Kidney (tissue), 14 donors: ENCODE measurements around the gene MAPKAPK2. TPM values are rescaled to one million over a fixed set of nuclear protein-coding genes. Genes with fewer than 3 reads are reported as not detected.

Experiments
- DNase-seq, 5 donors: peaks; one replicate each; pipeline ENCODE4 v3.0.0-alpha.2; 2013 to 2020
- FAIRE-seq: peaks from 2 replicates; lab custom pipeline; 2012; peaks lifted over from hg19 to GRCh38; lab: Jason Lieb, UNC
- H3K27ac ChIP-seq, 2 donors: one replicate each; pipeline ENCODE4 v1.7.0; 2013; ENCODE audit warnings: low read depth in 2 of 2, low read length in 2 of 2, inconsistent platforms in 1 of 2
- H3K27me3 ChIP-seq: one replicate; pipeline ENCODE4 v1.7.1; 2013; ENCODE audit warnings: low read length, inconsistent platforms; ENCODE audit not compliant: control insufficient read depth, insufficient read depth
- H3K36me3 ChIP-seq, 3 donors: one replicate each; pipeline versions ENCODE4 v1.7.0 to v1.7.1; 2013; ENCODE audit warnings: low read length in 3 of 3, control low read depth in 1 of 3, inconsistent platforms in 1 of 3; ENCODE audit not compliant: insufficient read depth in 3 of 3, control insufficient read depth in 2 of 3
- H3K4me1 ChIP-seq, 3 donors: one replicate each; pipeline versions ENCODE4 v1.7.0 to v1.7.1; 2013; ENCODE audit warnings: low read length in 3 of 3, inconsistent platforms in 1 of 3, low read depth in 1 of 3; ENCODE audit not compliant: control insufficient read depth in 2 of 3, insufficient read depth in 2 of 3
- H3K4me3 ChIP-seq, 3 donors: one replicate each; pipeline versions ENCODE4 v1.7.0 to v1.8.1; 2013; ENCODE audit warnings: low read length in 3 of 3, control low read depth in 1 of 3, inconsistent platforms in 1 of 3
- H3K9ac ChIP-seq, 3 donors: one replicate each; pipeline versions ENCODE4 v1.7.0 to v1.7.1; 2013; ENCODE audit warnings: low read length in 3 of 3, control low read depth in 1 of 3, inconsistent platforms in 1 of 3
- H3K9me3 ChIP-seq, 3 donors: one replicate each; pipeline versions ENCODE4 v1.7.0 to v1.7.1; 2013; ENCODE audit warnings: low read length in 3 of 3, control low read depth in 1 of 3, inconsistent platforms in 1 of 3; ENCODE audit not compliant: control insufficient read depth in 2 of 3, insufficient read depth in 1 of 3
- CTCF ChIP-seq: IDR thresholded peaks from 3 replicates; pipeline ENCODE4 v1.5.1; 2012; ENCODE audit warnings: mild to moderate bottlenecking, moderate library complexity, borderline replicate concordance; ENCODE audit not compliant: insufficient read depth; ENCODE audit errors: extremely low read depth
- intact Hi-C: fragments of 100-400 bp; cut with DNase I; formaldehyde crosslinking; loops from one replicate; pipeline ENCODE4 v1.11.1; 2022
- polyA plus RNA-seq: library from polyadenylated mRNA; stranded (reverse); fragments of 350-450 nt; fragmentation: Illumina TruSeq; extraction: RNeasy Lipid Tissue Mini Kit (QIAGEN cat#74804); gene quantifications from one replicate; pipeline ENCODE4 v1.2.3, GENCODE V29; 2014; ENCODE audit warnings: low read depth, low replicate concordance; ENCODE audit not compliant: insufficient read depth
- total RNA-seq: library from RNA; stranded (reverse); fragmentation: NEBNext Ultra II Directional; extraction: Animal tissue kit (Norgen Biotek cat#: 25700); gene quantifications from one replicate; pipeline ENCODE4 v1.2.1, GENCODE V29; 2021
- donor health status: control.
- donor health status: control.
- donor health status: control.
- donor health status: control.
- donor health status: control.
- donor health status: DM: yes; HTN: yes; CAD: no.
- donor health status: Normal renal cell carcinoma (clear cell type).

MAPKAPK2 gene
- total and polyA plus RNA-seq, 2 donors from 2014 or later, result 84.5 to 113 TPM

- Histone ChIP-seq H3K9me3 (no peaks in the 10 kb centered on the region), H3K27me3 (no peaks in the 10 kb centered on the region), H3K36me3 (no peaks in the 10 kb centered on the region), H3K27ac (peak overlapping the region; percentile 91 to 95), H3K4me3 (peak overlapping the region; percentile 76 to 91 (median 86)), H3K9ac (peak overlapping the region; percentile 31 to 94 (median 75)), H3K4me1 (peaks cover 2 to 37% (median 29%) of the 10 kb centered on the region in 3 donors)
- TF ChIP-seq CTCF, result no peak
- FAIRE-seq, result no peak
- intact Hi-C loops, result no loop called here
- DNase-seq, result peak in 4 of 5 donors; percentile 49 to 81 (median 72)
Measured at GRCh38 chr1:206685334-206685768, 646 bp downstream of the MAPKAPK2 start.

- Histone ChIP-seq H3K4me3 (peak overlapping the region; percentile 76 to 91 (median 86)), H3K27me3 (no peaks in the 10 kb centered on the region), H3K9ac (peak overlapping the region; percentile 52 to 94 (median 75)), H3K4me1 (peaks cover 2 to 42% (median 35%) of the 10 kb centered on the region in 3 donors), H3K9me3 (no peaks in the 10 kb centered on the region), H3K27ac (peak overlapping the region; percentile 91 to 95), H3K36me3 (no peaks in the 10 kb centered on the region)
- TF ChIP-seq CTCF, result no peak
- intact Hi-C loops, result no loop called here
- DNase-seq (peak; percentile 60 to 89 (median 80)), FAIRE-seq (no peak)
Measured at GRCh38 chr1:206685769-206686477, 1.2 kb downstream of the MAPKAPK2 start.

- Histone ChIP-seq H3K4me3 (peak overlapping the region; percentile 72 to 91 (median 76)), H3K9me3 (no peaks in the 10 kb centered on the region), H3K27ac (peak overlapping the region; percentile 91 to 95), H3K36me3 (no peaks in the 10 kb centered on the region), H3K9ac (peak overlapping the region; percentile 43 to 94 (median 52)), H3K27me3 (no peaks in the 10 kb centered on the region), H3K4me1 (peaks cover 2 to 49% (median 40%) of the 10 kb centered on the region in 3 donors)
- intact Hi-C loops, result no loop called here
- DNase-seq, result no peak
- FAIRE-seq, result no peak
- TF ChIP-seq CTCF, result no peak
Measured at GRCh38 chr1:206686478-206687249, 2.0 kb downstream of the MAPKAPK2 start.
